SK-N-SH treated with all-trans-retinoic acid at 6 μM for 48 hours (cell line): ENCODE data around the gene MYEOV.

ENCODE experiments used
- ARNTL ChIP-seq: fragments of 450-650 bp; formaldehyde crosslinking; IDR thresholded peaks from 2 replicates; pipeline ENCODE4 v1.5.0; 2020; ENCODE audit warnings: low read depth, mild to moderate bottlenecking, moderate library complexity, borderline replicate concordance
- BACH2 ChIP-seq: fragments of 250-450 bp; sonication (Bioruptor Pico); IDR thresholded peaks from 2 replicates; pipeline ENCODE4 v1.9.0; 2021; ENCODE audit warnings: mild to moderate bottlenecking, borderline replicate concordance
- CSDC2 ChIP-seq: fragments of 250-450 bp; sonication (Bioruptor Pico); IDR thresholded peaks from 2 replicates; pipeline ENCODE4 v1.5.0; 2020; ENCODE audit warnings: mild to moderate bottlenecking, moderate library complexity
- ESRRG ChIP-seq: fragments of 250-450 bp; sonication (Bioruptor Pico); IDR thresholded peaks from 2 replicates; pipeline ENCODE4 v1.6.1; 2021; ENCODE audit warnings: mild to moderate bottlenecking
- PPARA ChIP-seq: fragments of 250-450 bp; sonication (Bioruptor Pico); IDR thresholded peaks from 2 replicates; pipeline ENCODE4 v1.5.0; 2020; ENCODE audit warnings: mild to moderate bottlenecking, borderline replicate concordance
- TCF4 ChIP-seq: fragments of 250-450 bp; sonication (Bioruptor Pico); IDR thresholded peaks from 2 replicates; pipeline ENCODE4 v1.8.0; 2021; ENCODE audit warnings: mild to moderate bottlenecking, moderate library complexity, borderline replicate concordance
- ZC3H10 ChIP-seq: fragments of 250-450 bp; sonication (Bioruptor Pico); IDR thresholded peaks from 2 replicates; pipeline ENCODE4 v1.5.1; 2021; ENCODE audit warnings: mild to moderate bottlenecking, moderate library complexity
- ZFP3 ChIP-seq: fragments of 250-450 bp; sonication (Bioruptor Pico); IDR thresholded peaks from 2 replicates; pipeline ENCODE4 v1.5.0; 2020; ENCODE audit warnings: mild to moderate bottlenecking, moderate library complexity
- ZNF70 ChIP-seq: fragments of 450-650 bp; formaldehyde crosslinking; IDR thresholded peaks from 2 replicates; pipeline ENCODE4 v1.5.0; 2020; ENCODE audit warnings: mild to moderate bottlenecking, moderate library complexity
- ZNF8 ChIP-seq: fragments of 450-650 bp; formaldehyde crosslinking; IDR thresholded peaks from 2 replicates; pipeline ENCODE4 v1.5.0; 2020; ENCODE audit warnings: mild to moderate bottlenecking, moderate library complexity
- TF ChIP-seq, protein P1 (sequence below): fragments of 250-450 bp; sonication (Bioruptor Pico); IDR thresholded peaks from 2 replicates; pipeline ENCODE4 v1.8.0; 2020; ENCODE audit warnings: mild to moderate bottlenecking, moderate library complexity, borderline replicate concordance
- TF ChIP-seq, protein P2 (sequence below): fragments of 250-450 bp; sonication (Bioruptor Pico); IDR thresholded peaks from 2 replicates; pipeline ENCODE4 v1.5.1; 2021; ENCODE audit warnings: mild to moderate bottlenecking, moderate library complexity
- TF ChIP-seq, protein P3 (sequence below): fragments of 250-450 bp; sonication (Bioruptor Pico); IDR thresholded peaks from 2 replicates; pipeline ENCODE4 v1.5.1; 2020; ENCODE audit warnings: low read depth, mild to moderate bottlenecking, moderate library complexity
- TF ChIP-seq, protein P4 (sequence below): fragments of 250-450 bp; sonication (Bioruptor Pico); IDR thresholded peaks from 2 replicates; pipeline ENCODE4 v1.8.0; 2021; ENCODE audit warnings: low read depth, mild to moderate bottlenecking, moderate library complexity, borderline replicate concordance

DNA sequence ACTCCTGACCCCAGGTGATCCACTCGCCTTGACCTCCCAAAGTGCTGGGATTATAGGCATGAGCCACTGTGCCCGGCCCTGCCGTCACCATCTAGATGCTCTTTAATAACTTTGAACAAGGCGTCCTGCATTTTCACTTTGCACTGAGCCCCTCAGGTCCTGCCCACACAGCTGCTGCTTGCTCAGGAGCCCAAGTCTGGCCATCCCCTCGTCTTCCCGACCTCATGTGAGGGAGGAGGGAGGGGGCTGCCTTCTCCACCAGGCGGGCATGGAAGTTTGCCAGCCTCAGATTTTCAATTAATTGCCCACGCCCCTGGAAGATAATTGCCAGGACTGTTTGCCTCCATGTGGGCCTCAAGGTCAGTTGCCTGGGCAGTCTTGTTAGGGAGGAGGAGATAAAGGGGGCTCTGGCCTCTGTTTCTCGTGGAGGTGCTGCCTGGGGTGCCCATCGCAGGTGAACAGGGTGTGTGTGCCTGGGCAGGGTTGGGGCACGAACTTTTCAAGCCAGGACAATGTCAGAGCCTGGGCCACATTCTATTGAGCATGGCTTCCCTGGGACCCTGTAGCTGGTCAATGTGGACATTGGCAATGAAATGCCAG, 27.9 kb upstream of the MYEOV start:
- no peak for TF ChIP-seq ZFP3 (CRISPR knock-in tag)
- no peak for TF ChIP-seq BACH2 (CRISPR knock-in tag)
- no peak for TF ChIP-seq CSDC2
- TF ChIP-seq, protein P1, sequence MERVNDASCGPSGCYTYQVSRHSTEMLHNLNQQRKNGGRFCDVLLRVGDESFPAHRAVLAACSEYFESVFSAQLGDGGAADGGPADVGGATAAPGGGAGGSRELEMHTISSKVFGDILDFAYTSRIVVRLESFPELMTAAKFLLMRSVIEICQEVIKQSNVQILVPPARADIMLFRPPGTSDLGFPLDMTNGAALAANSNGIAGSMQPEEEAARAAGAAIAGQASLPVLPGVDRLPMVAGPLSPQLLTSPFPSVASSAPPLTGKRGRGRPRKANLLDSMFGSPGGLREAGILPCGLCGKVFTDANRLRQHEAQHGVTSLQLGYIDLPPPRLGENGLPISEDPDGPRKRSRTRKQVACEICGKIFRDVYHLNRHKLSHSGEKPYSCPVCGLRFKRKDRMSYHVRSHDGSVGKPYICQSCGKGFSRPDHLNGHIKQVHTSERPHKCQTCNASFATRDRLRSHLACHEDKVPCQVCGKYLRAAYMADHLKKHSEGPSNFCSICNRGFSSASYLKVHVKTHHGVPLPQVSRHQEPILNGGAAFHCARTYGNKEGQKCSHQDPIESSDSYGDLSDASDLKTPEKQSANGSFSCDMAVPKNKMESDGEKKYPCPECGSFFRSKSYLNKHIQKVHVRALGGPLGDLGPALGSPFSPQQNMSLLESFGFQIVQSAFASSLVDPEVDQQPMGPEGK (CRISPR knock-in tag): no peak
- TF ChIP-seq ESRRG (CRISPR knock-in tag): no peak
- no peak for TF ChIP-seq ARNTL (CRISPR knock-in tag)
- TF ChIP-seq, protein P2, sequence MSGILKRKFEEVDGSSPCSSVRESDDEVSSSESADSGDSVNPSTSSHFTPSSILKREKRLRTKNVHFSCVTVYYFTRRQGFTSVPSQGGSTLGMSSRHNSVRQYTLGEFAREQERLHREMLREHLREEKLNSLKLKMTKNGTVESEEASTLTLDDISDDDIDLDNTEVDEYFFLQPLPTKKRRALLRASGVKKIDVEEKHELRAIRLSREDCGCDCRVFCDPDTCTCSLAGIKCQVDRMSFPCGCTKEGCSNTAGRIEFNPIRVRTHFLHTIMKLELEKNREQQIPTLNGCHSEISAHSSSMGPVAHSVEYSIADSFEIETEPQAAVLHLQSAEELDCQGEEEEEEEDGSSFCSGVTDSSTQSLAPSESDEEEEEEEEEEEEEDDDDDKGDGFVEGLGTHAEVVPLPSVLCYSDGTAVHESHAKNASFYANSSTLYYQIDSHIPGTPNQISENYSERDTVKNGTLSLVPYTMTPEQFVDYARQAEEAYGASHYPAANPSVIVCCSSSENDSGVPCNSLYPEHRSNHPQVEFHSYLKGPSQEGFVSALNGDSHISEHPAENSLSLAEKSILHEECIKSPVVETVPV (CRISPR knock-in tag): no peak
- TF ChIP-seq, protein P3, sequence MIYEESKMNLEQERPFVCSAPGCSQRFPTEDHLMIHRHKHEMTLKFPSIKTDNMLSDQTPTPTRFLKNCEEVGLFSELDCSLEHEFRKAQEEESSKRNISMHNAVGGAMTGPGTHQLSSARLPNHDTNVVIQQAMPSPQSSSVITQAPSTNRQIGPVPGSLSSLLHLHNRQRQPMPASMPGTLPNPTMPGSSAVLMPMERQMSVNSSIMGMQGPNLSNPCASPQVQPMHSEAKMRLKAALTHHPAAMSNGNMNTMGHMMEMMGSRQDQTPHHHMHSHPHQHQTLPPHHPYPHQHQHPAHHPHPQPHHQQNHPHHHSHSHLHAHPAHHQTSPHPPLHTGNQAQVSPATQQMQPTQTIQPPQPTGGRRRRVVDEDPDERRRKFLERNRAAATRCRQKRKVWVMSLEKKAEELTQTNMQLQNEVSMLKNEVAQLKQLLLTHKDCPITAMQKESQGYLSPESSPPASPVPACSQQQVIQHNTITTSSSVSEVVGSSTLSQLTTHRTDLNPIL: no peak
- TF ChIP-seq PPARA: no peak
- no peak for TF ChIP-seq ZNF8 (CRISPR knock-in tag)
- TF ChIP-seq TCF4 (CRISPR knock-in tag): no peak
- no peak for TF ChIP-seq ZC3H10 (CRISPR knock-in tag)
- TF ChIP-seq, protein P4, sequence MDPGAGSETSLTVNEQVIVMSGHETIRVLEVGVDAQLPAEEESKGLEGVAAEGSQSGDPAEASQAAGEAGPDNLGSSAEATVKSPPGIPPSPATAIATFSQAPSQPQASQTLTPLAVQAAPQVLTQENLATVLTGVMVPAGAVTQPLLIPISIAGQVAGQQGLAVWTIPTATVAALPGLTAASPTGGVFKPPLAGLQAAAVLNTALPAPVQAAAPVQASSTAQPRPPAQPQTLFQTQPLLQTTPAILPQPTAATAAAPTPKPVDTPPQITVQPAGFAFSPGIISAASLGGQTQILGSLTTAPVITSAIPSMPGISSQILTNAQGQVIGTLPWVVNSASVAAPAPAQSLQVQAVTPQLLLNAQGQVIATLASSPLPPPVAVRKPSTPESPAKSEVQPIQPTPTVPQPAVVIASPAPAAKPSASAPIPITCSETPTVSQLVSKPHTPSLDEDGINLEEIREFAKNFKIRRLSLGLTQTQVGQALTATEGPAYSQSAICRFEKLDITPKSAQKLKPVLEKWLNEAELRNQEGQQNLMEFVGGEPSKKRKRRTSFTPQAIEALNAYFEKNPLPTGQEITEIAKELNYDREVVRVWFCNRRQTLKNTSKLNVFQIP: no peak
- TF ChIP-seq ZNF70 (CRISPR knock-in tag): no peak
